Right renal cortex interstitium (tissue), 3 donors: ENCODE results near the gene GABRG3. TPM values are rescaled to one million over a fixed set of nuclear protein-coding genes. Genes with fewer than 3 reads are reported as not detected.

ENCODE experiments used
- DNase-seq, 3 donors: peaks; one replicate each; pipeline ENCODE4 v3.0.0-alpha.2; 2013; ENCODE audit warnings: low read depth in 3 of 3, low spot score in 2 of 3
- polyA plus RNA-seq, 3 donors: library from polyadenylated mRNA; unstranded; fragments of 120-200 nt; gene quantifications; one replicate each; pipeline ENCODE4 v1.2.1, GENCODE V29; 2013; ENCODE audit not compliant: insufficient read length in 3 of 3

Gene GABRG3
- polyA plus RNA-seq, 3 donors = 0.96 to 2.4 (median 2.2) TPM

DNA sequence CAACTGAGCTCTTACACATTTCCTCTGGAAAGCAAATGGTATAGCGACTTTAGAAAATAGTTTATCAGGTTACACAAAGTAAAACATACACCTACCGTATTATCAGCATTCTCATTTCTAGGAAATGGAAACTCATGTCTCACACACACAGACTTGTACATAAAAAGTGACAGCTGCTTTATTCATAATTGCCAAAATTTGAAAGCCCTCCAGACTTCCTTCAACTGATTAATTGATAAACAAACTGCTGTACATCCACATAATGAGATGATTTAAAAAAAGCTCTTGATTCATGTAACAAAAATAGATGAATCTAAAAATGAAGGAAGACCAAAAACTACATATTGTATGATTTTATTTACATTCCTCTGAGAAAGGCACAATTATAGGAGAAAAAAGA lies 425.5 kb downstream of the GABRG3 start:
- no peak for DNase-seq

DNA sequence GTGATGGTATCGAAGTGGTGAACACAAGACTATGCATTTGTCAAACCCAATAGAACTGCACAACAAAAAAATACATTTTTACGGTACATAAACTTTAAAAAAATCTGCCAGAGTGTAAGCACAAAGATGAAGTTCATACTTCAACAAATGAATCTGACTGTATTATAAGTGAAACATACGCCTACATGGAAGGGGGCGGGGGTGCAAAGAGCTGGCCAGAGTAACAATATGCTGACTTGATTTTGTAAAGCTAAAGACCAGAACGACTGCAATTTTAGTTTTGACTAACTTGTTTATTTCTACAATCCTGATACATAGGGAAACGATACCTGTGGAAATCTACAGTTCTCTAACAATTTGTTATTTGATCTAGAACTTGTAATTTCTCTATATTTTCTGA lies 426.0 kb downstream of the GABRG3 start:
- no peak for DNase-seq

DNA sequence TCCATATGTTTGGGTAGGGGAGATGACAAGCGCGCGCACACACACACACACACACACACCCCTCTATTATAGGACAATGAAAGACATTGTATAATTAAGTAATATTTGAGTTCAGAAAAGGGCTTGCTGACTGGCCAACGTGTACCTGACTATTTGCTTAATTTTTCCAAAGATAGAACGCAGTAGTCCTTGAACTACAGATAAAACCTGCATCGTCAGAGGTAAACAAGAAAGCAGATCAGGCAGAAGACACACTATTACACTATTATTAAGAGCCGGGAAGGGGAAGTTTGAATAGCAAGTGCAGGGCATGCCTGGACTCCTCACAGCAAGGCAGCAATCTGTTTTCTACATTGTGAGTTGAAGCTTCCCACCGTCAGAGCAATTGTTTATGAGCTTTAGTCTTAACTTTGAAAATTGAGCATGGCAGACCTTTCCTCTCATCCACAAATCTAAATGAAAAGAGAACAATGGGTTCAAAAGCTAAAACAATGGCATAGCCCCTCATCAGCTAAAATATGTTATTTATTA lies 427.7 kb downstream of the GABRG3 start:
- no peak for DNase-seq

DNA sequence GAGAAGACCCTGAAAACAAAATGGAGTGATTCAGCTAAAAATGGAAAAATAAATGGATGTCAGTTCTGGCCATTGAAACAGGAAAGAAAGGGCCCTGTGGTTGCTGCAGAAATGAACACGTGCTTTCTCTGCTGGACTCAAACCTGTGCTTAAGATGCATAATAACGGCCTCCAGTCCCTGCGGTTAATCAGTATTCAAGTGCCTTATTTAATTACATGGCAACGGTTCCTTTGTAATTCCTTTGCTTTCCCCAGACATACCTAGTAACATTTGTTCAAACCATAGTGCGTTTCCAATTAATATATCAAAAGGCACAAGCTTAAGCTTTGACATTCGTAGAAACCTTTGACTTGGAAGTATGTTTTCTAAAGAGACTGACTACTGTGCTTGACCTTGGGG lies 428.3 kb downstream of the GABRG3 start:
- DNase-seq = no peak

DNA sequence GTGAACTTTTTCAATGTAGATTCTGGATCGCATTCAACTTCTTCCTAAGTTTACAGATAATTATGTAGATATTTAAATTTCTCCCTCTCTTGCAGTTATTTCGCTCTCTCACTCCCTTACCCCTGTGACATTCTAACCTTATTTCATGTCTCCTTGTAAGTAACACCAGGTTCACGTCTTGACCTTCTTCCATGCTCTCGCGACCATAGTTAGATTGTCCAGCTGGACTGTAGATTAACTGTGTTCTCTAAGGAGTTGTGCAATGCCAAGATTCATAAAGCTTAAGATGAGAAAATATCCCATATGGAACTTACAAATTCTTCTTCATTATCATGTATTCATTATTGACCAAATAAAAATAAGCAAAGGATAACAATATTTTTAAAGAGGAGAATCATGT lies 430.5 kb downstream of the GABRG3 start:
- no peak for DNase-seq

DNA sequence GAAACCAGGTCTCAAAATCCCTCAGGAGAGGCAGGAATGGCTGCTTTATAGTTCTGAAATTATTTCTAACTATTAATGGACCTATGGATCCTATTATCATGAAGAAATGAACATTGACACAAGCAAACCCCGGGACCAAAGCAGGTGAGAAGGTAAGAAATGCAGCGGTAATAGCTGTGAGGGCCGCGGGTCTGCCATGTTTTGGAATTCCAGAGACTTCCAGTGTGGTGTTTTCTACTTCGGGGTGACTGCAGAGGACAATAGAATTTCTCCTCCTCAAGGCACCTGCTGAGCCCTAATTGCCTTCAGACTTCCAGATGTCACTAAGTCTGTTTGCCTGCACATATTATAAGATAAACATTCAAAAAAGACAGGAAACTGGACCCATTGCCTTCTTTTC lies 437.4 kb downstream of the GABRG3 start:
- no peak for DNase-seq

DNA sequence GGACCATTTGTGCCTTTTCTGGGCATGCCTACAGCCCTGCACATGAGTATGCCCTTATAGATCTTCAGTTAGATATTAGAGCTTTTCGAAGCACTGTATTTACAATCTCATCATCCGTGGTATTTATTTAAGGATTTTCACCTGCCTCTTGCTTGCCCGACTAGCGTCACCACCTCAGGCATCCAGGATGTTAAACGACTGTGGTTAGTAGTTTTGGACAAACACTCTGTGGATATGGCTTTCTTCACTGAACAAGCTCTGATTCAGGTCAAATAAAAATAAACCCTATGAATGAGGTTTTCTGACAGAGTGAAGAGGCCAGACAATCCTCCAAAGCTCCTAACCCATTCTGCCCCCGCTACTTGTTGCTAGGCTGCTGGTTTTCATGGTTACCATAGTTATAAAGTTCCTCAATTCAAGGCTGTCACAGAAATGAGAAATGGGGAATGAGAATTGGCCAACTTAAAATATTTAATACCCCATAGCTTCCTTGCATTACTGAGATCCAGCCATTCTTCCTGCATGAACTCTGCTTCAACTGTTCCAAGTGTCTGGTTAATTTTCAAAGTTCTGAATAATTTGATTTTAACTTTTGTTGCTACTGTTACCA lies 440.1 kb downstream of the GABRG3 start:
- DNase-seq = no peak

DNA sequence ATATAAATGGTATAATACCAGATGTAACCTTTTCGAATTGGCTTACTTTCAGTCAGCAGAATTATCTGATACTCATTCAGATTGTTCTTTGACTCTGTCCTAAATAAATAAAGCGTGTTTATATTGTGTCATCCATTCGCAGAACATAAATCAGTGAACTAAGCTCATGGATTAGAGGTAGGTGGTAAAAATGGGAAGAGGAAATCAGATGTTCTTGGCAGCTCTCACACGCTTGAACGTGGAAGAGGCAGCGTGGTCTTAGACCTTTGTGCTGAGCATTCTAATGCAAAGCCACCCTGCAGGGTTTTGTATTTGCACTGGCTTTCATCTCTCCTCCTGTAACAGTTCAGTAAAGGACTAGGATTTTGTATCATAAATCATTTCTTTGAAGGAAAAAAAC lies 441.4 kb downstream of the GABRG3 start:
- DNase-seq = no peak

DNA sequence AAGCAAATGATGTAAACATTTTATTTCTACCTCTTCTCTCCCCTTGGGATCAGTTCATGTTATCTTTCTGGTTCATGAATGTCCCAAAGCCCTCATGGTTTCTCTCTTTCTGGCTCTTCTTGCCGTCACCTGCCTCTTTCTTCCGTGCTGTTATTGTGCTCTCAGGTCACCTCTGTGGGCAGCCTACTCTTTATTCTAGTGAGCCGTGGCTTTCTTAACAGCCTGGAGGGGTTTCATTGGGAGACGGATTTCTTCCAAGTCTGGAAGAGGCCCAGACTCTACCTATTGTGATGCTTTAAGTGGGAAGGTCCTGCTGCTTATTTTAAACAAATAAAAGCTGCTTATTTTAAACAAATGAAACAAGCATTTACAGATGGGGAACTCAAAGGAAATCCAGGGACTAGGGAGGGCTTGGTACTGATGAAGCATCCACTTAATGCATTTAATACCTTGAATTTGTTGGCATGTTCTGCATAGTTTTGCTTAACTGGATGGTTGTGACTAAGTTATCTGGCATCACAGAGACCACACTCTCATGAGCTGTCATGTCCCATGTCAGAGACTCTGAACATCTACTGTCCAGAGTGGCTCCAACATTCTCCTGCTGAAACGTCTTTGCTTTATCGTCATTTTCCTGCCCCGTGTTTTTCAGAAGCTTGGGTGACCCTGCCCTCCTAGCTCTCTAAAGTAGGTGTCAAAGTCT lies 443.3 kb downstream of the GABRG3 start:
- no peak for DNase-seq

DNA sequence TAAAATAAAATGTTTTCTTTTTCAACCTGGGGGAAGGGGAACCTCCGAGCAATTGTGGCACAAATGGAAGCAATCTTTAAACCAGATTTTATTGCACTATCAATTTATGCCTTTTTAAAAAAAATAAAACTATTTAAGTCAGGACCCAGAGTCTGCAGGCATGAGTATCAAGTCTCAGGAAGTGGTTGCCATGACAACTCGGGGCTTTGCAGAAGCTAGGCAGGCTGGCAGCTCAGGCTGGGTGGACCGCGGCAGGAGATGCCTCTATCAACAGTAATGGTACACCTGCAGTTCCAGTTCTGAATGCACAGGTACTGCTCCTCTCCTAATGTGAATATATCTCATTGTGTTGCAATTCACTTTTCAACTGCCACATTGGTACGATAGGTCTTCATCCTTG lies 447.7 kb downstream of the GABRG3 start:
- peak in 1 of 3 donors; percentile 62 for DNase-seq

DNA sequence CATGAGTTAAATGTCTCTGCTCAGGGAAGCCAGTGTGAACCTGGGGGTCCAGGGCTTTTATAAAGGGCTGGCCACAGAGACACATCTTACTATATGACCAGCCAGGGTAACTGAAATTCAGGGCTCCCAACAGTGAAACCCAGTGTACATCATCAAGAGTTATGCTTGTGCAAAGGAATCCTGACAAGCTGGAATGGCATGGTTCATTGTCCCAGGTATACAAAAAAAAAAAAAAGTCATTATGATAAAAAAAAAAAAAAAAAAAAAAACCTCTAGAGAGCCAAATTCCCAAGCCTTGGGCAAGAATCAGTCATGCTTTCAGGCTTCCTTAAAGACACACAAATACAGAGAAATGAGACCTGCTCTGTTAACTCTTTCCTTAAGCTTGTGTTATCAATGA lies 452.0 kb downstream of the GABRG3 start:
- no peak for DNase-seq

DNA sequence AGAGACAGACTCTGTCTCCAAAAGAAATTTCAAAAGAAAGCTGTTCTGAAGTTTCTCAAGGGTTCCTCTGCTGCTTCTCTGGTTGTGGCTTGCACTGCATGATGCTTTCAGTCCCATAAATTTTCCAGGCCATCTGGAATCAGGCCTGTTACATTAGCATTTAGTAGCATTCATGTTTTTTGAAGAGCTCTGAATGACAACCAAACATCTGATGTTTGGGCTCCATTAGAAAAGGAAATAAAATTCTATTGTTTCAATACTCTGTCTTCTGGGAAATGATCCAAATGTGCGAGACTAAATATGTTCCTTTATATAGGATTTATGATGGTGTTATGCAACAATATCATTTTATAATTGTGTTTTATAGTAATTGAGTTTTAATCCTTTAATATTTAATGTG lies 455.8 kb downstream of the GABRG3 start:
- no peak for DNase-seq

DNA sequence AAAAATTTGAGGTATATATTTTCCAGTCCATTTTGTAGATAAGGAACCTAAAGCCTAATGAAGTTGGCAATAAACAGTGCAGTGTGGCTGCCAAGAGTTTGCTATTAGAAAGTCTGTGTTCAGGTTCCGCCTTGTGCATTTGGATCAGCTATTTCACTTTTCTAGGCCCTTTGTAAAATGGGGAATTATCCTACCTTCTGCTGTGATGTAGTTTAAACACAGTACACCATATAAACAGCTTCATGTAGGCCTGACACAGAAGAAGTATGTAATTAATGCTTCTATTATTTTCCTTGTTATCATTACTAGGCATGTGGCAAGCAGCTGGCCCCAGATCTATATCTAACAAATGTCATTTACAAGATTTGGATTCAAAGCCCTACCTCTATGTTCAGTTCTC lies 456.3 kb downstream of the GABRG3 start:
- no peak for DNase-seq

DNA sequence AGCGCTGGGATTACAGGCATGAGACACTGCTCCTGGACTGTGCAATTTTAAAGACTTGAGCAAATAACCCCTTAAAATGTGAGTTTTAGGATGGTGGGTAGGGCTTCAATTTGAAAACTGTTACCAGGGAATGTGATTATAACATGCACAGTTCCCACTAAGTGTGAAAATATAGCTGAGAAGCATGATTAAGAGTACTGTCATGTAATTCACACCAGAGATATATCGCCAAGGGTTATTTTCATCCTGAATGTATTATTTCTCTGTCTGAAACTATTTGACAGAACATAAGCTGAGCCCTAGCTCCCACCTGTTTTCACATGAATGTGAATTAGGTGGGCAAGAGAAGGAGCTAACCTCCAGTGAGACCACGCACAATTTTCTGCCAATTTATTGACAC lies 457.2 kb downstream of the GABRG3 start:
- no peak for DNase-seq

DNA sequence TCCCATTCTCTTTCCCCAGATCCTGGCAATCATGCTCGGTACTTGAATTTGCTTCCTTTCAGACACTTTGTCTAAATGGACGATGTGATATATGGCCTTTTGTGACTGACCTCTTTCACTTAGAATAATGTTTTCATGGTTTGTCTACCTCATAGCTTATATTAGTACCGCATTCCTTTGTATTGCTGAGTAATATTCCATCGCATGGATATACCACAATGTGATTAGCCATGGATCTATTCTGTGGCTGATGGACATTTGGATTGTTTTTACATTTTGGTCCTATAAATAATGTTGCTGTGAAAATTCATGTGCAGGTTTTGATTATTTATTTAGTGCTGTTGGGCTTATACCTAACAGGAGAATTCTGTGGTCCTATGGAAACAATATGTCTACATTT lies 458.6 kb downstream of the GABRG3 start:
- DNase-seq = no peak

DNA sequence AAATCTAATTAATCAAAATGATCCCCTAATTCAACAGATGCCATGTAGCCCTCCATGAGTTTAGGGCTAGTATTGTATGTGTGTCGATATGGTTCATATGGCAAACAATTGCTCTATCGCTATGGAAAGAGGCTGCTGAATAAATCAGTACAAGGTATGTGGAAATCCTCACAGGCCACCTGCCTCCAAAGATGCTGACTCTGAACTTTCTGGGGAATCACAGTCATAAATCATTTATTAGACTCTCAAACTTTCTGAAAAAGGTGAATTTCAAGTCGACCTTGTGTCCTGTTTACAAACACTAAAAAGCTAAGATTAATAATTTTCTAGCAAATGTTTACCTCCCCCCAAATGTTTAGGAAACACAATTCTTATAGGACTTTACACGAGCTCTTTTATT lies 462.6 kb downstream of the GABRG3 start:
- DNase-seq = no peak

DNA sequence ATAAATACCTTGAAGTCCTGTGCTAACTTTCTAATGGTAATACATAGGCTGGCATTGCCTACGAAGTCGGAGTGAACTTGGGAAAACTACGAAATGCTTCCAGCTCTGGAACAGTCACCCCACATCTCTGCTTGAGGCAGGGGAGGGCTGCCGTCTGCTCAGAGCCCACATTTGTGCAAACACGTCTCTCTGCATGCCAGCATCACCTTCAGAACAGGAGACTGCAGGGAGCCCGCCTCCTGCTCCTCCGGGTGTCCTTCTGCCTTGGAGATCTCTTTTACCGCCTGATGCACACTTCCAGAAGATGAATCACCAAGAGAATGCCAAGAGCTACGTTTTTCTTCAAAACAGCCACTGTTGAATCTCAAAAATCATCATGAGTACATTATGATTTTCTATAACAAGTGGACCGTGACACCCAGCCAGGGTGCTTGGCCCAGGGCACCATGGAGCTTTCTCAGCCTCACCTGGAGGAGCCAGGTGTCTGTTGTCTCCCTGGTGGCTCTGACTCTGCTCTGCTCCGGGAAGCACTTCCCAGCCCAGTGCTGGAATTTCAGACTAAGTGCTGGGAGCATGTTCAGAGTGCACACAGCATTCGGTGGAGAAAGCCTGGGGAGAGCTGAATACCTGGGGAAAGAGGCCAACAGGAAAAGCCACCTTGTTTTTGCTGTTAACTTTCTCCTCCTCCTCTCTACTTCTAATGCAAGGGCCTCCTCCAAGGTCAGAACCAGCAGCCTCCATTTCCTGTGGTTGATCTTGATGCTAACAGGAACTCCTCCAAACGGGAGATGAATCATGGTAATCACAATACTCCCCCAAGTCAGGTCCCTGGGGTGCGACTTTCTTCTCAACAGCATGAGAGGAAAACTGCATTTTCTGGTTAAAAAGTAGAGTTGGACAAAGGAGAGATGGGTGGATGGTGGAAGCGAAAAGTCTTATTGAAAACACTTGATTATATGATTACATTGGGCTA lies 467.7 kb downstream of the GABRG3 start:
- DNase-seq = no peak

DNA sequence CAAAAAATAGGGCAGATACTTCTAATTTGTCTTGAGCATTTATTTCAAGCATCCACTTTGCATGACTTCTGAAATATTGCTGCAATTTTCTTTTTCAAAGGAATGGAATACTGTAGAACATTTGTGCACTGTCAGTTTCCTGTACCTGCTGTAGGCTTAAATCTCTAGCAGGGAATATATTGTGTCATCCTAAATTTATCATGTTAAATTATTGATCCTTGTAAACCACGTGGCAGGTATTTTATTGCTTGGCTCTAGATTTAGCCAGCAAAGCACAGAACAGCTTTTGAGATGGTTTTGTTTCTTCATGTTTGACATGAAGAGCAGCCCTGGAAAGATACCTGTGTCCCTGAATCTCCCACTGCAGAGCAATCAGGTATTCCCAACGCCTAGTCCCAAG lies 470.1 kb downstream of the GABRG3 start:
- DNase-seq = no peak

DNA sequence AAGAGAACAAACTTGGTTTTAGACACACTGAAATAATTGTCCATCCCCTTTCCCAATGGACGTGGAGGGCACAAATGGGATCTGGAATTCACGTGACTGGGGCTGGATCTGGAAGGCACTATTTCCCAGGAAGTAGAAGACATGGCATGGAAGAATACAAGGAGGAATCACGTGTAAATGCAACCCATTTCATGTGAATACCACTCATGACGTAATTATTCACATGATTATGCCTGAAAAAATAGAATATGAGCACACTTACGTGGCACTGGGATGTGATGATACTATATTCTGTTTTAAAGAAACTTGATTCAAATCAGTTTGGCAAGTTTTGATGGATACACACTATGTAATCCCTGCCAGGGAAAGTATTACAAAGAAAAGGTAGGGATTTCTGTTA lies 477.3 kb downstream of the GABRG3 start:
- no peak for DNase-seq

DNA sequence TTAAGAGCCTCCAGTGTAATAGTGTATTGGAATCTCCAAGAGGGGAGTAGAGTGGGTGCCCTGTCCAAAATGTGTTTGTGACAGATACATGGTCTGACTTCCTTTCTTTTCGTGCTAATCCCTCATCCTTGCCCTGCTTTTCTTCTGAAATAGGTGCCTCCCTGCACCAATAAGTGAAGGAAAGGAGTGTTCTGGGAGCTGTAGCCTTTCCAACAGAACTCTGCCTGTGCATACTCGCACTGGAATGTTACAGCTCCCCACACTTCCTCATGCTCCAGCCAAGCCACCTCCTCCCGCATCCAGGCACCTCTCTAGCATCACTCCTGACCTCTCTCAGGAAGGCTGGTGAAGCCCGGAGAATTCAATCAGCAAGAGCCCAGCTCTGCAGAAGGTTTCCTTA lies 478.0 kb downstream of the GABRG3 start:
- no peak for DNase-seq

DNA sequence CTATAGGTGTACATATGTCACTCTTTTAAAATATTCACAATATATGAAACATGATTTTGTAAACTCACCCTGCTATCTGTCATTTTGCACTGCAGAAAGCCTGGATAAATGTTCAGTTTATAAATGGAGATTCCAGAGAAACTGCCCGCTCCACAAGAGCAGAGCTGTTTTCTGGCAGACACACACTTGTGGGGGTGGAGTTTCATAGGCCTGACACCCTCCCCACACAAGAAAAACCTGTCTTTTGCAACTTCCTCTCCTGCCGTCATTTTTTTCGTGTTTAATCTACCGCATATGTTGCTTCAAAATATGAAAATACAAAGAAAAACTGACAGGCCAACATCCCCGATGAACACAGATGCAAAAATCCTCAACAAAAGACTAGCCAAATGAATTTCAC lies 479.0 kb downstream of the GABRG3 start:
- DNase-seq = no peak
